Right lobe of liver (tissue), 4 donors: Measurements from ENCODE around the gene KIF3C.

Experiments used
- POLR2A ChIP-seq: fragments of 450-650 bp; IDR thresholded peaks from one replicate; pipeline ENCODE4 v1.6.1; 2017; ENCODE audit warnings: antibody characterized with exemption, mild to moderate bottlenecking
- TF ChIP-seq, protein P1 (sequence below), 4 donors: fragments of 200-600 bp in 3 of 4; fragments of 450-650 bp in 1 of 4; IDR thresholded peaks; one replicate each; pipeline versions ENCODE4 v1.5.1 to v1.8.0; 2016 to 2022; ENCODE audit warnings: antibody characterized with exemption in 4 of 4, mild to moderate bottlenecking in 2 of 4
- donor health status: DM: no; HTN: no; CAD: no.
- donor health status: DM: no; HTN: no; CAD: no.
- donor health status: DM: no; HTN: yes; CAD: no.

GRCh38 chr2:25976983-25977741 is 5.1 kb downstream of the KIF3C start:
- TF ChIP-seq, protein P1, sequence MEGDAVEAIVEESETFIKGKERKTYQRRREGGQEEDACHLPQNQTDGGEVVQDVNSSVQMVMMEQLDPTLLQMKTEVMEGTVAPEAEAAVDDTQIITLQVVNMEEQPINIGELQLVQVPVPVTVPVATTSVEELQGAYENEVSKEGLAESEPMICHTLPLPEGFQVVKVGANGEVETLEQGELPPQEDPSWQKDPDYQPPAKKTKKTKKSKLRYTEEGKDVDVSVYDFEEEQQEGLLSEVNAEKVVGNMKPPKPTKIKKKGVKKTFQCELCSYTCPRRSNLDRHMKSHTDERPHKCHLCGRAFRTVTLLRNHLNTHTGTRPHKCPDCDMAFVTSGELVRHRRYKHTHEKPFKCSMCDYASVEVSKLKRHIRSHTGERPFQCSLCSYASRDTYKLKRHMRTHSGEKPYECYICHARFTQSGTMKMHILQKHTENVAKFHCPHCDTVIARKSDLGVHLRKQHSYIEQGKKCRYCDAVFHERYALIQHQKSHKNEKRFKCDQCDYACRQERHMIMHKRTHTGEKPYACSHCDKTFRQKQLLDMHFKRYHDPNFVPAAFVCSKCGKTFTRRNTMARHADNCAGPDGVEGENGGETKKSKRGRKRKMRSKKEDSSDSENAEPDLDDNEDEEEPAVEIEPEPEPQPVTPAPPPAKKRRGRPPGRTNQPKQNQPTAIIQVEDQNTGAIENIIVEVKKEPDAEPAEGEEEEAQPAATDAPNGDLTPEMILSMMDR (IDR thresholded peaks at IDR 0.05) = no peak
- TF ChIP-seq POLR2A = no peak
